GM19328 (cell line): ENCODE measurements around the gene NDUFS7.
A peak's percentile ranks its signal among the peaks of the same experiment; 100 is the strongest.
"Not testable (repeated sequence)": the region's sequence is repeated elsewhere in the genome, so short reads cannot be mapped to it uniquely, and the experiment has no call there.

Experiments used
- ATAC-seq: cut with Tn5 transposase; IDR thresholded peaks from one replicate; pipeline ENCODE4 v1.9.1; 2021; ENCODE audit warnings: mild to moderate bottlenecking, moderate library complexity; ENCODE audit not compliant: unreplicated experiment

Gene NDUFS7

DNA sequence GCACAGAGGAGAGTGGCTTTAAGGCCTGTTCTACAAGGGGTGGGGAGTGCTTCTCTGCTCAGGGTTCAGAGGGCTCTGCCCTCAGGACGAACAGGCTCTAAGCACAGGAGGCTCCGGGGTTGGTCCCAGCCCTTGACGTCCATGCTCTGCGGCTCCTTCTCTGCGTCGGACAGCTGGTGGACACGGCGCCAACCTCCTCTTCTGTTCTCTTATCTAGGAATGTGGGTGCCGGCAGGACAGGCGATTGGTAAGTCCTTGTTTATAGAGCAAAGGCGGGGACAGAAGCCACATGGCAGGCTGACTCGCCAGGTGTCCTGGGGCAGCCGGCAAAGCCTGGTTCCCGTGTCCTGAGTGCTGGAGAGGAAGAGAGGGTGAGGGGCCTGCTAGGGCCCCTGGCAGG is 46.0 kb downstream of the NDUFS7 start:
- ATAC-seq, result no peak

DNA sequence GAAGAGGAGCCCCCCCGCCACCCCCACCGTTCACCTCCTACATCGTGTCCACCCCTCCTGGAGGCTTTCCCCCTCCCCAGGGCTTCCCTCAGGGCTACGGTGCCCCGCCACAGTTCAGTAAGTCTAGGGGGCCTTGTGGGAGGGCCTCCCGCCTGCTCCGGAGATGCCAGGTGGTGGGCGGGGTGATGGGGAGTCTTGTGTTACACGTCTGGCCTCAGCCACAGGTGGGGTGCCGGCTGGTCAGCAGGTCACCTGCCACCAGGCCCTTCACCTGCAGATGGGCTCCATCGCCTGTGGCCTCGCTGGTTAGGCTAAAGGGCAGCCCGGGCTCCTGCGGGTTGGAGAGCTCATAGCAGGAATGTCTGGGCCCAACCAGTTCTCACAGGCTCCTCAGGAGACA is 46.5 kb downstream of the NDUFS7 start:
- ATAC-seq, result no peak

- ATAC-seq, result no peak
Measured at GRCh38 chr19:1431759-1432506, 48.2 kb downstream of the NDUFS7 start.

DNA sequence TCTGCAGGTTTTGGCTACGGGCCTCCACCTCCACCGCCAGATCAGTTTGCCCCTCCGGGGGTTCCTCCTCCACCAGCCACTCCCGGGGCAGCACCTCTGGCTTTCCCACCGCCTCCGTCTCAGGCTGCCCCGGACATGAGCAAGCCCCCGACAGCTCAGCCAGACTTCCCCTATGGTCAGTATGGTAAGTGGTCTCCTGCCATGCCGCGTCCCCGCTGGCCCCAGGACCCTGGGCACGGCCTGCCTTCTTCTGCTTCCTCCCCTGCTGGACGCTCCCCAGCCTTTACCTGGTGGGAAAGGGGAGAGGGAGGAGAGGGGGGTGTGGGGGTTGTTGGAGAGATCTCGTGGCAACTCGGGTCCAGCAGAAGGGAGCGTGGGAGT is 48.8 kb downstream of the NDUFS7 start:
- no peak for ATAC-seq

GRCh38 chr19:1433119-1434039 is 49.7 kb downstream of the NDUFS7 start:
- no peak for ATAC-seq

DNA sequence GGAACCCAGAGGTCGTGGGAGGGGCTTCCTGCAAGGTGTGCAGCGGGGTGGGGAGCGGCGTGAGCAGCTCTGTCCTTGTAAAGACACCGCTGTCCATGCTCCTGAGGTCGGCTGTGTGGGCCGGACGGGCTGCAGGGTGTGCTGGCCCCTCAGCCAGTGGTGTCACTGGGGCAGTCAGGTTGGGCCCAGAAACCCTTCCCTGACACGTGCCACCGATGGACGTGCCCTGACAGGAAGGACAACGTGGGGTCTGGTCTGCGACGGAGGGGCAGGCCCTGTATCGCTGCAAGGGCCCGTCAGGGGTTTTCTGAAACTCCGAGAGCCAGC is 50.3 kb downstream of the NDUFS7 start:
- ATAC-seq, result no peak

GRCh38 chr19:1434577-1435060 is 50.9 kb downstream of the NDUFS7 start:
- ATAC-seq, result no peak

DNA sequence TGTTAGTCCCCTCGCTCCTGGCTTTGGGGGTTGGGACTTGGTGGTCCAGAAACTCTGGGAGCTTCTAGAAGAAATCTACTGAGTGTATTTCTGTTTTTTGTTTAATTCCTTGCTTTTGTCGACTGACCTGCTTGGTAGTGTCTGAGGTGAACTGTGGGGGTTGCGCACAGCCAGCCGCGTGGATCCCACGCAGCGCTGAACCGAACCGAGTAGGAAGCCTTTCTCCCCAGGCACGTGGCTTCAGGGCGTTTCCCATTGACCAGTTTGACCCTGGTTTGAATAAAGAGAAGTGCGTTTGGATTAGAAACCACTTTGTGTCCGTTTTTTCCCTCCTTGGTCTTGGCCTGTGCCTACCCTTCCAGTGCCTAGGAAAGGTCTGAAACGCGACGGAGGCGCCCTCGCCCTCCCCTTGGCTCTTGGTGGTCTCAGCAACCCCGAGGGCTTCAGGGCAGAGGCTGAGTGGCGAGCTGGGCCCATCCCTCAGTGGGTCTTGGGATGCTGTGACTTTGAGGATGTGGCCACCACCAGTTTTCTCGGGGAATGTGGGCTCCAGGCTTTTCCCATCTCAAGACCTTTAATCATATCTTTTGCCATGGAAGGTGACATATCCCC is 51.8 kb downstream of the NDUFS7 start:
- ATAC-seq, result no peak

- no peak for ATAC-seq
Measured at GRCh38 chr19:1437609-1438008, 53.9 kb downstream of the NDUFS7 start.

GRCh38 chr19:1438035-1438932 is 54.6 kb downstream of the NDUFS7 start, which contains the start of gene RPS15:
Gene RPS15, plus strand, starts transcription at chr19:1438396. Its CDS starts 30 bp downstream, at chr19:1438426.
- peak; percentile 59 for ATAC-seq

DNA sequence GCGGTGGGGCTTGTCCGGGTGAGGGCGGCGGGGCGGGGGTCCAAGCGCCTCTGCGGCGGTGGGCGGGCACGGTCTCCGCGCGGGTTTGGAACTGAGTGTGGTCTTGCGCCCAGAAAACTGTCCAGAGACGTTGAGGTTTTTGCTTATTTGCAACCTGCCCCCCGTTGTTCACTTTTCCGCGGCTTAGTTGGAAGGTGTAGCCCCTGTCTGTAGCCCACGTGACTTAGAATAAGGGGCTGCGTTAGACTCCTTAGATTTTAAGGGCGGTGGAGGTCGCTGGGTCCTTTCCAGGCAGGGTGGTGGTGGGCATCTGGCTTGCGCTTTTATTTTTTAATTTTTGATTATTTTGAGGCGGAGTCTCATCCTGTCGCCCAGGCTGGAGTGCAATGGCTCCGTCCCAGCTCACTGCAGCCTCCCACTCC is 55.2 kb downstream of the NDUFS7 start:
- no peak for ATAC-seq

GRCh38 chr19:1439525-1440417 is 56.1 kb downstream of the NDUFS7 start:
- not testable (repeated sequence) for ATAC-seq

- no peak for ATAC-seq
Measured at GRCh38 chr19:1440418-1440801, 56.7 kb downstream of the NDUFS7 start.

DNA sequence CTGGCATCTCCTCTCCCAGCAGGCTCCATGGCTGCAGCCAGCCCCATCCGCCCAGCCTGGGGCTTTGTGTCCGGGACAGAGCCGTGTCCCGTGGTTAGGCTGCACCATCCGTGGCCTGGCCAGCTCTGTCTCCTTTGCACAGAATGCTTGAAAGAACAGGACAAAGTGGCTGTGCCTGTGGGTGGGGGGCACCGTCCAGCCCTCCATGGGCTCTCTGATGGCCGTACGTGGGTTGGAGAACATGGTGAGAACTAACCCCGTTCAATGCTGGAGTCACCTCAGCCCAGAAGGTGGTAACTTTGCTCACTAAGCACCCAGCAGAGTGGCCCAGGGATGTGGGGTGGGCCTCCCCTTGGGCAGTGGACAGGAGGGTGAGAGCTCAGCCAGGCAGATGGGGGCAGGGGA is 57.3 kb downstream of the NDUFS7 start:
- no peak for ATAC-seq

DNA sequence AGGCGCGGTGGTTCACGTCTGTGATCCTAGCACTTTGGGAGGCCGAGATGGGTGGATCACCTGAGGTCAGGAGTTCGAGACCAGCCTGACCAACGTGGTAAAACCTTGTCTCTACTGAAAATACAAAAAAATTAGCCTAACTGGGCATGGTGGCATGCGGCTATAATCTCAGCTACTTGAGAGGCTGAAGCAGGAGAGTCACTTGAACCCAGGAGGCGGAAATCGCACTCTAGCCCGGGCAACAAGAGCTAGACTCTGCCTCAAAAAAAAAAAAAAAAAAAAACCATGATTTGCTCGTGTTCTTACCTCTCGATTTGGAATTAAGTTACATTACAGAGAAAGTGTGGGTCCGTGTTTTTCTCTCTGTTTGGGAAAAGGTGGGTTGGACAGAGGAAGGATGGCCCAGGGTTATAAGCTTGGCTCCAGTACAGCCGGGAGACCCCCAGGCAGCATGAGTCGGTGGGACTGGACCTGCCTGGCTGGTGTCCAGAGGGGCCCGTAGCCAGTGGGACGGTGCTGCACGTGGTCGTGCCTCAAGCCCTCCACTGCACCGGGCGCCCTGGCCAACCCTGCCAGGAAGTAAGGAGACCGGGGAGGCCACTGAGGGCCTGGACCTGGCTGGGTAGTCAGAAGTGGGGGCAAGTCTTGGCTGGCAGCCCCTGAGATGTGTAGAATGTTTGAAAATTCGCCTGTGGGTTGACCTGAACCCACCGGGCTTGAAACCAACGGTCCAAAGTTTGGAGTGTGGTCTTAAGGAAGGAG is 58.2 kb downstream of the NDUFS7 start:
- ATAC-seq, result no peak
